Gastroesophageal sphincter (tissue), 4 donors: ENCODE measurements around the gene LTBP2. TPM values are rescaled to one million over a fixed set of nuclear protein-coding genes. Genes with fewer than 3 reads are reported as not detected.

Source experiments
- ATAC-seq: fragments of 150-250 bp; one replicate; pipeline ENCODE4 v1.9.1; 2016; ENCODE audit warnings: mild to moderate bottlenecking, moderate library complexity
- H3K27ac ChIP-seq, 4 donors: fragments of 200-600 bp; sonication (generic) in 3 of 4; 1 replicate in 3 of 4; 2 replicates in 1 of 4; pipeline ENCODE4 v1.5.1; 2016 to 2019
- H3K27me3 ChIP-seq: fragments of 200-600 bp; sonication (generic); one replicate; pipeline ENCODE4 v1.5.1; 2019
- H3K36me3 ChIP-seq, 2 donors: fragments of 200-600 bp; sonication (generic); one replicate each; pipeline ENCODE4 v1.5.1; 2019; ENCODE audit warnings: control low read depth in 1 of 2
- H3K4me1 ChIP-seq, 3 donors: fragments of 200-600 bp; sonication (generic); 1 replicate in 2 of 3; 2 replicates in 1 of 3; pipeline ENCODE4 v1.5.1; 2016 to 2019; ENCODE audit warnings: control low read depth in 2 of 3
- H3K4me3 ChIP-seq, 2 donors: fragments of 200-600 bp; sonication (generic); one replicate each; pipeline ENCODE4 v1.5.1; 2019; ENCODE audit warnings: mild to moderate bottlenecking in 1 of 2, moderate library complexity in 1 of 2
- H3K9me3 ChIP-seq, 3 donors: fragments of 200-600 bp; sonication (generic); one replicate each; pipeline ENCODE4 v1.5.1; 2017 to 2019; ENCODE audit warnings: control low read depth in 2 of 3
- EP300 ChIP-seq: sonication (generic); formaldehyde crosslinking; IDR thresholded peaks from one replicate; pipeline ENCODE4 v1.6.1; 2017; ENCODE audit warnings: antibody characterized with exemption, mild to moderate bottlenecking
- POLR2A ChIP-seq, 2 donors: fragments of 450-650 bp; IDR thresholded peaks; one replicate each; pipeline ENCODE4 v1.6.1; 2017; ENCODE audit warnings: antibody characterized with exemption in 2 of 2, mild to moderate bottlenecking in 2 of 2, moderate library complexity in 1 of 2
- POLR2AphosphoS5 ChIP-seq: sonication (generic); formaldehyde crosslinking; IDR thresholded peaks from one replicate; pipeline ENCODE4 v1.6.1; 2017; ENCODE audit warnings: antibody characterized with exemption
- WGBS, 2 donors: methylation state at CpG; one replicate each; pipeline ENCODE4 v1.1.5; 2018; ENCODE audit warnings: low coverage in 1 of 2; 5-methylcytosine and 5-hydroxymethylcytosine counted together
- total RNA-seq, 4 donors: library from RNA; depleted of rRNA; stranded (reverse); fragments of >200 nt; gene quantifications; one replicate each; pipeline ENCODE4 v1.1.0, GENCODE V29; 2016
- TF ChIP-seq, protein P1 (sequence below), 4 experiments: fragments of 200-600 bp in 2 of 4; fragments of 450-650 bp in 2 of 4; sonication (generic) in 1 of 4; IDR thresholded peaks; one replicate each; pipeline ENCODE4 v1.5.1; 2017 to 2019; ENCODE audit warnings: antibody characterized with exemption in 4 of 4, mild to moderate bottlenecking in 2 of 4, moderate library complexity in 2 of 4

LTBP2 gene
- total RNA-seq, 4 donors from 2014 or later: 45.9 to 158 (median 88.4) TPM

GRCh38 chr14:74514471-74514941 is 97.5 kb downstream of the LTBP2 start:
- Histone ChIP-seq H3K27me3 (no peaks in the 10 kb centered on the region), H3K4me1 (no peaks in the 10 kb centered on the region), H3K27ac (peak overlapping the region in 1 of 4 donors; percentile 15), H3K36me3 (peaks cover 0 to 41% of the 10 kb centered on the region in 2 donors), H3K4me3 (peak overlapping the region in 1 of 2 donors; percentile 0), H3K9me3 (no peaks in the 10 kb centered on the region)
- peak; percentile 35 for ATAC-seq
- 48 to 62% methylated on average over 4 to 7 of the region's 13 CpGs for WGBS, 2 donors
- no peak for TF ChIP-seq POLR2A (IDR thresholded peaks at IDR 0.05)

- H3K36me3 ChIP-seq: peaks cover 0 to 65% of the 10 kb centered on the region in 2 donors
- H3K9me3 ChIP-seq: no peaks in the 10 kb centered on the region
- ATAC-seq: no peak
- TF ChIP-seq, protein P1, sequence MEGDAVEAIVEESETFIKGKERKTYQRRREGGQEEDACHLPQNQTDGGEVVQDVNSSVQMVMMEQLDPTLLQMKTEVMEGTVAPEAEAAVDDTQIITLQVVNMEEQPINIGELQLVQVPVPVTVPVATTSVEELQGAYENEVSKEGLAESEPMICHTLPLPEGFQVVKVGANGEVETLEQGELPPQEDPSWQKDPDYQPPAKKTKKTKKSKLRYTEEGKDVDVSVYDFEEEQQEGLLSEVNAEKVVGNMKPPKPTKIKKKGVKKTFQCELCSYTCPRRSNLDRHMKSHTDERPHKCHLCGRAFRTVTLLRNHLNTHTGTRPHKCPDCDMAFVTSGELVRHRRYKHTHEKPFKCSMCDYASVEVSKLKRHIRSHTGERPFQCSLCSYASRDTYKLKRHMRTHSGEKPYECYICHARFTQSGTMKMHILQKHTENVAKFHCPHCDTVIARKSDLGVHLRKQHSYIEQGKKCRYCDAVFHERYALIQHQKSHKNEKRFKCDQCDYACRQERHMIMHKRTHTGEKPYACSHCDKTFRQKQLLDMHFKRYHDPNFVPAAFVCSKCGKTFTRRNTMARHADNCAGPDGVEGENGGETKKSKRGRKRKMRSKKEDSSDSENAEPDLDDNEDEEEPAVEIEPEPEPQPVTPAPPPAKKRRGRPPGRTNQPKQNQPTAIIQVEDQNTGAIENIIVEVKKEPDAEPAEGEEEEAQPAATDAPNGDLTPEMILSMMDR (IDR thresholded peaks at IDR 0.05): no peak
- TF ChIP-seq POLR2A (IDR thresholded peaks at IDR 0.05): no peak
- TF ChIP-seq POLR2AphosphoS5: no peak
- TF ChIP-seq EP300: no peak
- no peak overlapping the region for H3K4me3 ChIP-seq
- WGBS, 2 donors: 79% methylated on average over 2 to 7 of the region's 10 CpGs
- no peaks in the 10 kb centered on the region for H3K4me1 ChIP-seq
- H3K27ac ChIP-seq: peak overlapping the region in 1 of 4 donors; percentile 1
- no peaks in the 10 kb centered on the region for H3K27me3 ChIP-seq
These were observed 99.8 kb downstream of the LTBP2 start for GRCh38 chr14:74511966-74512830.

- Histone ChIP-seq H3K4me1 (no peaks in the 10 kb centered on the region), H3K36me3 (peaks cover 0 to 65% of the 10 kb centered on the region in 2 donors), H3K9me3 (no peaks in the 10 kb centered on the region), H3K27me3 (no peaks in the 10 kb centered on the region), H3K27ac (no peak overlapping the region), H3K4me3 (no peak overlapping the region)
- TF ChIP-seq, protein P1 (IDR thresholded peaks at IDR 0.05): no peak
- TF ChIP-seq POLR2AphosphoS5: no peak
- TF ChIP-seq EP300: no peak
- TF ChIP-seq POLR2A (IDR thresholded peaks at IDR 0.05): no peak
- peak; percentile 47 for ATAC-seq
- WGBS, 2 donors: 54% methylated on average over 4 of the region's 10 CpGs; no CpG with 5 or more reads in 1 of the 2 donors
These were observed 101.1 kb downstream of the LTBP2 start for GRCh38 chr14:74510959-74511409.

- Histone ChIP-seq H3K4me1 (no peaks in the 10 kb centered on the region), H3K4me3 (no peak overlapping the region), H3K27ac (peak overlapping the region in 1 of 4 donors; percentile 22), H3K36me3 (peaks cover 0 to 62% of the 10 kb centered on the region in 2 donors), H3K27me3 (no peaks in the 10 kb centered on the region), H3K9me3 (no peaks in the 10 kb centered on the region)
- ATAC-seq: no peak
- TF ChIP-seq POLR2AphosphoS5: no peak
- WGBS, 2 donors: 70% methylated on average over 2 of the region's 21 CpGs; no CpG with 5 or more reads in 1 of the 2 donors
These were observed 101.7 kb downstream of the LTBP2 start for GRCh38 chr14:74510223-74510931.

GRCh38 chr14:74509587-74510222 is 102.3 kb downstream of the LTBP2 start:
- Histone ChIP-seq H3K27me3 (no peaks in the 10 kb centered on the region), H3K36me3 (peaks cover 0 to 66% of the 10 kb centered on the region in 2 donors), H3K4me3 (no peak overlapping the region), H3K4me1 (no peaks in the 10 kb centered on the region), H3K9me3 (no peaks in the 10 kb centered on the region), H3K27ac (no peak overlapping the region)
- TF ChIP-seq, protein P1 (IDR thresholded peaks at IDR 0.05): no peak
- TF ChIP-seq EP300 (no peak), POLR2A (IDR thresholded peaks at IDR 0.05) (no peak), POLR2AphosphoS5 (no peak)
- WGBS, 2 donors: 80% methylated on average over 6 of the region's 10 CpGs; no CpG with 5 or more reads in 1 of the 2 donors
- ATAC-seq: no peak
